ENCODE results near the gene ANXA3.

ANXA3 gene

DNA sequence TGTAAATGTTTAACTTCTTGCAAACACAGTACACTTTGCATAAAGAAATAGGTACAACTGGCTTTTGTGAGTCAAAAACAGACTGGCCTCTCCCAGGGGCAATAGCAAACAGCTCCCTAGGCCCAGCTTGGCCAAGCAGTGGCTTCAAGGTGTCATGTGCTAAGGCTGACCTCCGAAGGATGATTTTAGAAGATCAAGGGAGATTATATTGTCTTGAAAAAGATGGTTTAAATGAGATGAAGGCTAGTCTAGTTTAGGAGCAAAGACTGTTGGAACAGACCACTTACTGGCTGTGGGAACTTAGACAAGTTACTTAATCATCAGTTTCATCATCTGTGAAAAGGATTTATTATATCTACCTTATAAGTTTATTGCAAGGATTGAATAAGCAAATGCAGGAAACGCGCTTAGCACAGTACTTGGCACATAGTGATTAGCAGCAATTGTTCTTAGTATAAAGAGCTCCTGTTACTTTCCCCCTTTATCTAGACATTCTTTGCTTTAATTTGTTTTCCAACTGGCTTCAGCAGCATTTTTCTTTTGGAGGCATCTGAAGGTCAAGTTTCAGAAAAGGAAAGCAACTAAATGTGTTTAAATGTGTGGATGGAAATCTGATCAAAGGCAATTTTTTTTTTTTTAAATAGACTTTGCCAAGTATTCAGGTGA is 17.2 kb downstream of the ANXA3 start:
- in situ Hi-C loops (cut with MboI; ENCODE audit: low sequenced_read_pairs, unreplicated experiment) = no loop called here
- DNase-seq (ENCODE audit: low spot score) = no peak
- no peak for TF ChIP-seq CTCF (IDR thresholded peaks at IDR 0.05; ENCODE audit: borderline replicate concordance, control extremely low read depth, extremely low read depth, insufficient read depth, missing control alignments)

- in situ Hi-C loops (cut with MboI; ENCODE audit: low sequenced_read_pairs, unreplicated experiment) = no loop called here
- no peak for TF ChIP-seq CTCF (IDR thresholded peaks at IDR 0.05; ENCODE audit: borderline replicate concordance, control extremely low read depth, extremely low read depth, insufficient read depth, missing control alignments)
- no peak for DNase-seq (ENCODE audit: low spot score)
Measured at GRCh38 chr4:78569306-78569821, 17.8 kb downstream of the ANXA3 start.

DNA sequence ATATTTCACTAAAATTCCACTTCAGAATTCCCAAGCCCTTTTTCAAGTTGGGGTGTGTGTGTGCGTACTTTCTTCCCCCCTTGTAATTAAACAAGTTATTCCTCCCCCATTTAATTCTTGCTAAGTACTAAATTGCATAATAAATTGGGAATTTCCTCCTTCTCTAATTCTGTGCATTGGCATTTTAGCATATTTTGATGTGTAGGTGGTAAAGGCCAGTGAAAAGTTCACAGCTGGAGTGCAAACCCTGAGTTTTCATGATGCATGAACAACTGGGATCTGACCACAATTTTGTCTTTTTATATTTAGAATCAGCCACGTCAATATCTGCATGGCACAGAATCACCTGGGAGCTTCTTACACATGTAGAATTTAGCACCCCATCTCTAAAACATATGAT is 18.5 kb downstream of the ANXA3 start:
- TF ChIP-seq CTCF (IDR thresholded peaks at IDR 0.05; ENCODE audit: borderline replicate concordance, control extremely low read depth, extremely low read depth, insufficient read depth, missing control alignments) = no peak
- in situ Hi-C loops (cut with MboI; ENCODE audit: low sequenced_read_pairs, unreplicated experiment) = no loop called here
- DNase-seq (ENCODE audit: low spot score) = no peak

- no peak for DNase-seq (ENCODE audit: low spot score)
- TF ChIP-seq CTCF (IDR thresholded peaks at IDR 0.05; ENCODE audit: borderline replicate concordance, control extremely low read depth, extremely low read depth, insufficient read depth, missing control alignments) = no peak
- in situ Hi-C loops (cut with MboI; ENCODE audit: low sequenced_read_pairs, unreplicated experiment) = no loop called here
Measured at GRCh38 chr4:78571804-78572203, 20.2 kb downstream of the ANXA3 start.

GRCh38 chr4:78578674-78579425 is 27.3 kb downstream of the ANXA3 start:
- no peak for DNase-seq (ENCODE audit: low spot score)
- TF ChIP-seq CTCF (IDR thresholded peaks at IDR 0.05; ENCODE audit: borderline replicate concordance, control extremely low read depth, extremely low read depth, insufficient read depth, missing control alignments) = no peak
- in situ Hi-C loops (cut with MboI; ENCODE audit: low sequenced_read_pairs, unreplicated experiment) = no loop called here

DNA sequence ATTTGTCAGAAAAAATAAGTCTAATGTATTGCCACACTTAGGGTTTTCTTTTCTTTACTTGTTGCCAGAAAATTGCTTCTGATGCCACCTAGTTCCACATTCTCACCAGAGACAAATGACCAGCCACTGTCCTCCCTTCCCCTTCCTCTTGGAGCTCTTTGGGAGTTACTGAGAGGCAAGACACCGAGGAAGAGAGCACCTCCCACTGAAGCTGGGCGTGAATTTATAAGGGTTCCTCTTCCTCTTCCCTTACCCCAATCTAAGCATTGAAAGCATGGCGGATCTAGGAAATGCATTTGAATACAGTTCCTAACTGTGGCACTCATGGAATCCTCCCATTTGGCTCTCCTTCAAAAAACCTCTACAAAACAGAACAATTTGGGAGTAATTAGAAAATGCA is 30.0 kb downstream of the ANXA3 start:
- no peak for DNase-seq (ENCODE audit: low spot score)
- TF ChIP-seq CTCF (IDR thresholded peaks at IDR 0.05; ENCODE audit: borderline replicate concordance, control extremely low read depth, extremely low read depth, insufficient read depth, missing control alignments) = no peak
- in situ Hi-C loops (cut with MboI; ENCODE audit: low sequenced_read_pairs, unreplicated experiment) = no loop called here
